ENCODE results near the gene VDAC2.
A peak's percentile ranks its signal among the peaks of the same experiment; 100 is the strongest.
"Not testable (repeated sequence)": the region's sequence is repeated elsewhere in the genome, so short reads cannot be mapped to it uniquely, and the experiment has no call there.

Gene VDAC2

DNA sequence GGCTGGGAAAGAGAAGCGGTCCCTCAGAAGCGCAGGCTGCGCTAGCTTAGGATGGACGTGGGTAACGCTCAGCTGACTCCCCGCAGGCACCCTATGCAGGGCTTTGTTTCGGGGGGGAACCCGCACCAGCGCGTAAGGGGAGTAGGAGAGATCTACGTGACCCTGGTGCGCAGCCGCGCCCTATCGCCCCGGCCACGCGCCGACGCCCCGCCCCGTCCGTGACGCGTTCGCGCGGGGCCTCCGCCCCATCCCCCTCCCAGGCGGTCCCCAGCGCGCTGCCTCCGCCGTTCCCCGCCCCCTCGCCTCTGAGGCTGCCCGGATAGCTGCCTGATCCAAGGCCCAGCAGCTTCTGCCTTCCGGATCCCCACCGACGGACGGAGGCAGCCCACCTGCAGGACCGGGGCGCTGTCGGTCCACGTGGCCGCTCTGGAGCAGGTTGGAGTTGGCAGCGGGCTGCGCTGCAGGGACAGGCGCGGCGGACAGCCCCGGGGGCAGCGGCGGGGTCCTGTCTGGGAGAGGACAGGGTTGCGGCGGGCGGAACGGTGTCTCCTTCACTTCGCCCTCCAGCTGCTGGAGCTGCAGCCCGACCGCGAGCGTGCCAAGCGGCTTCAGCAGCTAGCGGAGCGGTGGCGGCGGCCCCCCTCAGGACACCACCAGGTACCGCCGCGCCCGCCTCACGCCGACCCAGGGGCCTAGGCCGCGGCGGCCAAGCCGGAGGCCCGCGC, at the start of gene VDAC2:
VDAC2 (plus strand) TSS at position 515 of the 725 bp plus-strand sequence. CDS start 363 bp downstream, outside the sequence.
- peak; percentile 53 for DNase-seq (ENCODE audit: low read depth)

GRCh38 chr10:75165684-75166622, 44.6 kb upstream of the VDAC2 start:
- DNase-seq (ENCODE audit: low read depth), result no peak

DNA sequence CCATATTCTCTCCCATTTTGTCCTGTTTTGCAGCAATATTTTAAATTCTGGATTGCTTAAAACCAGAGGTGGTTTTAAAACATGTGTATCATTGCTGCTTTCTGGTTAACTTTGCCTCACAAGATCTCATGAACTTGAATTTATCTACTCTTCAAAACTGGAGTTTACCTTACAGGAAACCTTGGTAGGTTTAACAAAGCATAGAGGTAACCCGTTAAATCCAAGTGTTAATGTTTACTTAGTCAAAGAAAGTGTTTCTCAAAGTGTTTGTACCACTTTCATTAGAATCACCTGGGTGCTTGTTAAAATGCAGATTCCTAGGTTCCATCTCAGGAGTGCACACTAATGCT, 44.0 kb upstream of the VDAC2 start:
- no peak for DNase-seq (ENCODE audit: low read depth)

GRCh38 chr10:75168275-75168674, 42.3 kb upstream of the VDAC2 start:
- no peak for DNase-seq (ENCODE audit: low read depth)

GRCh38 chr10:75170215-75170614, 40.4 kb upstream of the VDAC2 start:
- no peak for DNase-seq (ENCODE audit: low read depth)

GRCh38 chr10:75175046-75175445, 35.5 kb upstream of the VDAC2 start:
- DNase-seq (ENCODE audit: low read depth), result no peak

DNA sequence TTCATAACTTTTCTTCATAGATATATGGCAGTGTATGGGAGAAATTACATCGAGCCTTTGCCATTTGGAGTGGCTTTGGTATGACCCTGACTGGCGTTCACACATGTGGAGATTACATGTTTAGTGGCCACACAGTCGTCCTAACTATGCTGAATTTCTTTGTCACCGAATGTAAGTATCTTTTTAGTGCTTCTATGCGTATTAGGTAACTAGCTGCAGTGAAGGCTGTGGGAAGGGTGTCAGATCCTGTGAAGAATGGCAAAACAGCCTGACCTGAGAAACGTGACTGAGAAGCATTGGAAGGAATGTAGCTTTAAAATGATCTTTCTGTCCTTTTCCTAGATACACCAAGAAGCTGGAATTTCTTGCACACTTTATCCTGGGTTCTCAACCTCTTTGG, 34.5 kb upstream of the VDAC2 start:
- DNase-seq (ENCODE audit: low read depth), result no peak

GRCh38 chr10:75176736-75177135, 33.9 kb upstream of the VDAC2 start:
- DNase-seq (ENCODE audit: low read depth), result no peak

- DNase-seq (ENCODE audit: low read depth), result no peak
Observed at GRCh38 chr10:75179657-75180177, 30.9 kb upstream of the VDAC2 start.

DNA sequence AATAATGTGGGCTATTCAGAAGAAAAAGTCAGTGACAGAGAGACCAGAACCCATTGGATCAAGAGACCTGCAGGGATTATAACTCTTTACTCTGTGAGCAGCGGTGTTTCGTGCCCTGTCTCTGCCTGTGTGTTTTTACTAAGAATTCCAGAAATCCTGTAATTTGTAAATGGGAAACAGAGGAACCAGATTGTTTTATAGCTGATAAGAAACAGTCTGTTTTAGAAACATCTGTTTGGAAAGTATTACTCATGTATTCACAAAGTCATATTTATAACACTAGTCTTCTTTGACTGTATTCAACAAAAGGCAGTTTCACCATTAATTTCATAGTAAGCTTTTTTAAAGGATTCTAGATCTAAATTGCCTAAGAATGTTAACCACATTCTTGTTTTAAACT, 30.0 kb upstream of the VDAC2 start:
- DNase-seq (ENCODE audit: low read depth), result no peak

GRCh38 chr10:75181073-75181472, 29.5 kb upstream of the VDAC2 start:
- no peak for DNase-seq (ENCODE audit: low read depth)

DNA sequence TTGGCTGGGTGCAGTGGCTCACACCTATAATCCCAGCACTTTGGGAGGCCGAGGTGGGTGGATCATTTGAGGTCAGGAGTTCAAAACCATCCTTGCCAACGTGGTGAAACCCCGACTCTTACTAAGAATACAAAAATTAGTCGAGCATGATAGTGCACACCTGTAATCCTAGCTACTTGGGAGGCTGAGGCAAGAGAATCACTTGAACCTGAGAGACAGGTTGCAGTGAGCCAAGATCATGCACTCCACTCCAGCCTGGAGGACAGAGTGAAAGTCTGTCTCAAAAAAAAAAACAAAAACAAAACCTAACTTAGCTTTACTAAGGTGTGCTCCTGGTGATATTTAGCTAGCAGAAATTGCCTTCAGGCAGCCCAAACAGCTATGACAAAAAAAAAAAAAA, 24.3 kb upstream of the VDAC2 start:
- no peak for DNase-seq (ENCODE audit: low read depth)

DNA sequence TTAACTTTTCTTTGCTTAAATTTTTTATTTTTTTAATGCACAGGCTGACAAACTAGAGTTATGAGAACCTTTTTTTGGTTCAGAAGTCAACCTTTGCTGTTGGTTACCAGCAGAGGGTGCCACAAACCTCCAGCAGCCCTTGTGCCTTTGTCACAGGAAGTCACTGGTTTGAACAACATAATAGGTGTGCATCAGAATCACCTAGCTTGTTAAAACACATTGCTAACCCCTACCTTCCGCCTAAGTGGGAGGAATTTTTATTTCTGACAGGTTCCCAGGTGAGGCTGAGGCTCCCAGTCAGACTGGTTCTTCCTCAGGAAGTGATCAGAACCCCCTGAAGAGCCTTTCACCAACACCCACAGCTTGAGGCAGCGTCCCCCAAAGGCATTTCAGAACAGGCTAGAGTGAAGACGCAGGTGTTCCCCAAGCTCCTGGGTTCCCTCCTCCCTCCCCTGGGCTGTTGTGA, 22.6 kb upstream of the VDAC2 start:
- no peak for DNase-seq (ENCODE audit: low read depth)

DNA sequence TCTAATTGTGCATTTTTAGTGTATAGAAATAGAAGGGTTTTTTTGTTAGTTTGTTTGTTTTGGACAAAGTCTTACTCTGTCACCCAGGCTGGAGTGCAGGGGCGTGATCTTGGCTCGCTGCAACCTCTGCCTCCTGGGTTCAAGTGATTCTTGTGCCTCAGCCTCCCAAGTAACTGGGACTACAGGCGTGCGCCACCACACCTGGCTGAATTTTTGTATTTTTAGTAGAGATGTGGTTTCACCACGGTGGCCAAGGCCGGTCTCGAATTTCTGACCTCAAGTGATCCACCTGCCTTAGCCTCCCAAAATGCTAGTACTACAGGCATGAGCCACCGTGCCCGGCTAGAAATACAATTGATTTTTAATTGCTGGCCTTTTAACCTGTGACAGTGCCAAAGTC, 22.1 kb upstream of the VDAC2 start:
- not testable (repeated sequence) for DNase-seq (ENCODE audit: low read depth)

DNA sequence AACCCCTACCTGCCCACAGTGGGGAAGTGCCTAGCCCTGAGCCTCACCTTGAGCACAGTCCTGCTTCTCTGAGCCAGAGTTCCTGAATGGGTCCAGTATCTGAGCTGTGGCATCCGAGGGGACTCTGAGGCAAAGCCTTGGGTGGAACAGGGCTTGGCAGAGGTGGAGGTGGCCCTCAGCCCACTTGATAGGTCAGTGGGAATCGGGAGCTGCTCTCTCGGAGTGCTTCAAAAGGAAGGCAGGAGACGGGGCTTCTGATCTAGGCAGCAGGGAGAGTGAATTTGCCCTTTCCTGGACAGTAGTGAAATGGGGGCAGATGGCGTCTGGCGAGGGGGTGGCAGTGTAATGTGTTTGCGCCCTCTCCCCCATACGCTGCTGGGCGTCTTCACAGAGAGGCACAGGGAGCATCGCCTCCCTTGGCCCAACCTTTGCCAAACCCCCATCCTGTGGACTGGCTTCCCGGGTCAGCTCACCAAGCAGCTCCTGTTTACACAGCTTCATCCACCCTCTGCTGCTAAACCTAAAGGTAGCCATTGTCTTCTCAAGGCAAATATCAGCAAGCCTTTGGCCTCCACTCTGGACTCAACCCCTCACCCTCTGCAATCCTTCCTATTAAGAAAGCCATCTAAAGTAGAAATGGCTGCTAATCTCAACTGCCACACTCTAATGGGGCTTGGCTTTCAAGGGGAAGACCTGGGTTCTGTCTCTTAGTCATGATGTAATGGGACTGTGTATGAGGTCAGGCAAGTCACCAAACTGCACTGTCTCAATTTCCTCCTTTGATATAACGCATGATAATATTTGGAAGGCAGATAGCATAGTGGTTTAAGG, 21.1 kb upstream of the VDAC2 start:
- DNase-seq (ENCODE audit: low read depth), result no peak

- DNase-seq (ENCODE audit: low read depth), result peak; percentile 47
Observed at GRCh38 chr10:75191821-75192568, 18.6 kb upstream of the VDAC2 start.

GRCh38 chr10:75194625-75195024, 16.0 kb upstream of the VDAC2 start:
- not testable (repeated sequence) for DNase-seq (ENCODE audit: low read depth)

GRCh38 chr10:75195035-75195763, 15.4 kb upstream of the VDAC2 start:
- DNase-seq (ENCODE audit: low read depth), result no peak

DNA sequence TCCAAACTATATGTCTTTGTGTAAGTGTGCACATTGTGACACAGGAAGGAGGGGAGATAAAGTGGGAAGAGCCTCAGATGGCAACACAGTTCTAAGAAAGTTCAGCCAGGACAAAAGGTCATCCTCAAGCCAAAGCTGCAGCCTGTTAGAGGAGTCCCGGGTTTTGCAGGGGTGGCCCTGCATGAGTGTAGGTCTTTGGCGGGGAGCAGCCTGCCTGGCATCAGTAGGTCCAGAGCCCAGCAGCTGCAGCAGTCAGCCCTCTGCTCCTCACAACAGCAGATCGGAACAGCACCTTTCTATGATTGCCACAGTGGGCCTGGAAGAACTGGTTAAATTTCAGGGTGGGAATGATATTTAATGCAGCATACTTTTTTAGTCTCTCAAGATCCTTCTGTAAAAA, 13.5 kb upstream of the VDAC2 start:
- no peak for DNase-seq (ENCODE audit: low read depth)

DNA sequence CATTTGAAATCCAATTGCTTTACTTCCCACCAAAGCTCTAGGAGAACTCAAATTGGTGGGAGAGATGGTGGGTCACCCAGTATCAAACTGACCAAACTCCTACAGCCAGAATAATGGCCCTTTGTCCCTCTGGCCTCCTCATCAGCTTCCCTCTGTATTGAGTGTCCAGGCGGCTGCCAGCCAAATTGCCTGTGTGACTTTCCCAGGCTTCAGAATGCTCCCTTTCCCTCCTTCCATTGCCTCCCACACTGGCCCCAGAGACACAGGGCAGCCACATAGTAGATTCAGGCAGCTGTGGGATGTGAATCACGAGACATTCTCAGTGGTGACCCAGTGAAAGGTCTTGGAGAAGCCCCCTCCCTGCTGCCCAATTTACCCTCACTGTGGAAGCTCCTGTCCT, 12.7 kb upstream of the VDAC2 start:
- no peak for DNase-seq (ENCODE audit: low read depth)

DNA sequence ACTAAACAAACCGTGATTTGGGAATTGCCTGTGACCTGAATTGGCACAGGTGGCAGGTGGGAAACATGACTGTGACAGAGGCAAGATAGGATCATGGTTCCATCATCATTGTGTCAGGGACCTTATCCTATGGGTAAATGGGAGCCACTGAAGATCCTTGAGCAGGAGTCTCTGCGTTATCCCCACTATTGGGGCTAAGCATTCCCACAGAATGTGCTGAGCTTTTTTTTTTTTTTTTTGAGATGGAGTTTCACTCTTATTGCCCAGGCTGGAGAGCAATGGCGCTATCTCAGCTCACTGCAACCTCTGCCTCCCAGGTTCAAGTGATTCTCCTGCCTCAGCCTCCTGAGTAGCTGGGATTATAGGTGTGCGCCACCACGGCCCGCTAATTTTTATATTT, 10.6 kb upstream of the VDAC2 start:
- not testable (repeated sequence) for DNase-seq (ENCODE audit: low read depth)

Data from HS-27A (cell line).